Measurements from ENCODE around the gene IL17RE. TPM values are rescaled to one million over a fixed set of nuclear protein-coding genes. Genes with fewer than 3 reads are reported as not detected.
A peak's percentile ranks its signal among the peaks of the same experiment; 100 is the strongest.

Gene IL17RE
- total RNA-seq, 6 experiments from 2014 or later = 1.1 to 4.6 (median 2.2) TPM

- ATAC-seq (peak; percentile 87 to 93 (median 88)), DNase-seq (peak; percentile 85 to 91 (median 90))
- intact Hi-C loops (cut with DNase I) = no loop called here
- 34% methylated on average over 6 of the region's 90 CpGs for WGBS (ENCODE audit: insufficient coverage, low coverage, low lambda C conversion rate, missing lambda C conversion rate)
- Histone ChIP-seq H3K4me1 (peaks cover 0 to 16% (median 0%) of the 10 kb centered on the region in 4 donors), H3K27me3 (no peaks in the 10 kb centered on the region), H3K36me3 (peaks cover 0 to 11% (median 0%) of the 10 kb centered on the region in 4 donors), H3K27ac (peak overlapping the region in 2 of 3 donors; percentile 0 to 52), H3K9me3 (no peaks in the 10 kb centered on the region), H3K4me3 (peak overlapping the region; percentile 38 to 56 (median 49))
- TF ChIP-seq CTCF (IDR thresholded peaks at IDR 0.05) (peak; percentile 65 to 84 (median 71)), POLR2A (IDR thresholded peaks at IDR 0.05) (peak; percentile 51)
These were observed 43.7 kb downstream of the IL17RE start for GRCh38 chr3:9946112-9947024.

GRCh38 chr3:9947025-9947995, 44.7 kb downstream of the IL17RE start:
- DNase-seq (peak; percentile 80 to 86 (median 82)), ATAC-seq (peak; percentile 81 to 87 (median 85))
- WGBS (ENCODE audit: insufficient coverage, low coverage, low lambda C conversion rate, missing lambda C conversion rate) = 40% methylated on average over 18 of the region's 86 CpGs
- intact Hi-C loops (cut with DNase I) = no loop called here
- TF ChIP-seq POLR2A (IDR thresholded peaks at IDR 0.05) = peak; percentile 25
- TF ChIP-seq CTCF (IDR thresholded peaks at IDR 0.05) = peak; percentile 49 to 72 (median 58)
- Histone ChIP-seq H3K9me3 (no peaks in the 10 kb centered on the region), H3K4me1 (peaks cover 0 to 16% (median 0%) of the 10 kb centered on the region in 4 donors), H3K27ac (peak overlapping the region in 2 of 3 donors; percentile 0 to 52), H3K4me3 (peak overlapping the region; percentile 38 to 56 (median 49)), H3K27me3 (no peaks in the 10 kb centered on the region), H3K36me3 (peaks cover 0 to 8% (median 0%) of the 10 kb centered on the region in 4 donors)

GRCh38 chr3:9948586-9948985, 45.9 kb downstream of the IL17RE start:
- ATAC-seq (no peak), DNase-seq (no peak)
- no peaks in the 10 kb centered on the region for H3K27me3 ChIP-seq
- 84% methylated on average over 2 of the region's 3 CpGs for WGBS (ENCODE audit: insufficient coverage, low coverage, low lambda C conversion rate, missing lambda C conversion rate)
- H3K27ac ChIP-seq = no peak overlapping the region
- intact Hi-C loops (cut with DNase I) = no loop called here
- no peak overlapping the region for H3K4me3 ChIP-seq
- peaks cover 0 to 16% (median 0%) of the 10 kb centered on the region in 4 donors for H3K4me1 ChIP-seq
- no peak for TF ChIP-seq CTCF (IDR thresholded peaks at IDR 0.05)
- TF ChIP-seq POLR2A (IDR thresholded peaks at IDR 0.05) = no peak
- H3K36me3 ChIP-seq = no peaks in the 10 kb centered on the region
- H3K9me3 ChIP-seq = no peaks in the 10 kb centered on the region

GRCh38 chr3:9949115-9949514, 46.5 kb downstream of the IL17RE start:
- no peak for TF ChIP-seq POLR2A (IDR thresholded peaks at IDR 0.05)
- no peak for TF ChIP-seq CTCF (IDR thresholded peaks at IDR 0.05)
- Histone ChIP-seq H3K9me3 (no peaks in the 10 kb centered on the region), H3K4me1 (peaks cover 0 to 16% (median 0%) of the 10 kb centered on the region in 4 donors), H3K27ac (no peak overlapping the region), H3K4me3 (no peak overlapping the region), H3K27me3 (no peaks in the 10 kb centered on the region), H3K36me3 (no peaks in the 10 kb centered on the region)
- DNase-seq (no peak), ATAC-seq (no peak)
- intact Hi-C loops (cut with DNase I) = no loop called here
- no CpG with 5 or more reads among the region's 7 CpGs for WGBS (ENCODE audit: insufficient coverage, low coverage, low lambda C conversion rate, missing lambda C conversion rate)

All from right lobe of liver (tissue), 6 donors.